GM19397 (cell line): ENCODE results near the gene TTC31.

ENCODE experiments used
- ATAC-seq: cut with Tn5 transposase; IDR thresholded peaks from one replicate; pipeline ENCODE4 v1.9.1; 2021; ENCODE audit warnings: mild to moderate bottlenecking, moderate library complexity; ENCODE audit not compliant: unreplicated experiment

Gene TTC31

GRCh38 chr2:74503506-74504475 is 20.9 kb downstream of the TTC31 start:
- ATAC-seq, result no peak

DNA sequence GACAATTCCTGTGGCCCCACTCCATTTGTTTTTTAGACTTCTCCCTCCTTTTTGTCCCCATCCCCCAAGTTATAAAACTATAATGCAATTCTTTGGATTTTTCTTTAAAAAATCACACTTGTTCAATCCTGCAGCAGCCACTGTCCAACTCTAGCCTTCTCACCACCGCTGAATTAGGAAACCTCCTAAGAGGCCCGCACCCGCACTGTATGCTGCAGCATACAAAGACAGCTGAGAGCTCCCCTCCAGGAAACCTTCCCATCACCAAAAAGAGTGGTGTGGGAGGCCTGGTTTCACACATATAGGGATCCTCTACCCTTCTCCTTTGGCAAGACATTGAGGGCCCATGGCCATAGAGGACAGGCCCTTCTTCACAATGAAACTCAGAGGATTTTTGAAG is 21.7 kb downstream of the TTC31 start:
- ATAC-seq, result no peak

DNA sequence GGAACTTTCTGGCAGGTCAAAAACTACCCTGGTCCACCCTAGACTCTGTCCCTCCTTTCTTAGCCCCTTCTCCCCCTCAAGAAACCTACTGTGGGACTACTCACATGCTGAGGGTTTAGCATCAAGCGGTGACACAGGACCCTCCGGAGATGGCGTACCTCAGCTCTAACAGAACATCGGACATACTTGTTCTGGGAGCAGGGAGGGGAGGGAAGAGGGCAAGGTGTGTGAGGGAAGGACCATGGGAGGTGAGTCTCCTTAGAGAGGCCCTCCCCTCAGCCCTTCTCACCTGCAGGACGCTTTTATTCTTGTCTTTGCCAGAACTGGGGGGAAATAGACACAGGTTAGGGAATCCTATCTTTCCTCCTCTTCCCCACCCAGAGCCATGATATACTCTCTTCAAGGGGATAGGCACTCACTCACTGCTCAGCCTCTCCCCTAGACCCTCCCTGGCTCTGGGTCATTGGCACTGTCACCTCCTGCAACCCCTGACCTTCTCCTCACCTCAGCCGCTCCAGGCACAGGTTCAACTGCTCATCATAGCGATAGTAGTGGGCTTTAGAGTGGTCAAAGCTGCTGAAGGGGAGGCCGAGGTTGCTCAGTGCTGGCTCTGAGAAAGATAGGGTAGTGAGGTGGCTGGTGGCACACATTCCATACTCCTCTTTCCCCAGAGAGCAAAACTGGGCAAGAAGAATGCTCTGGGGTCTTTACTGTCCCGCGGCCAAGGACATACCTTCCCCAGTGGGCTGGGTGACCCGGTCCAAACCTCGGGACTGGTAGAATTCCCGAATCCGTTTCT is 22.8 kb downstream of the TTC31 start:
- no peak for ATAC-seq

- peak; percentile 81 for ATAC-seq
Measured at GRCh38 chr2:74507145-74507925, 24.5 kb downstream of the TTC31 start, which contains the start of gene PCGF1. Gene PCGF1 (minus strand): TSS chr2:74507695. CDS start chr2:74507668, 27 bp downstream.

DNA sequence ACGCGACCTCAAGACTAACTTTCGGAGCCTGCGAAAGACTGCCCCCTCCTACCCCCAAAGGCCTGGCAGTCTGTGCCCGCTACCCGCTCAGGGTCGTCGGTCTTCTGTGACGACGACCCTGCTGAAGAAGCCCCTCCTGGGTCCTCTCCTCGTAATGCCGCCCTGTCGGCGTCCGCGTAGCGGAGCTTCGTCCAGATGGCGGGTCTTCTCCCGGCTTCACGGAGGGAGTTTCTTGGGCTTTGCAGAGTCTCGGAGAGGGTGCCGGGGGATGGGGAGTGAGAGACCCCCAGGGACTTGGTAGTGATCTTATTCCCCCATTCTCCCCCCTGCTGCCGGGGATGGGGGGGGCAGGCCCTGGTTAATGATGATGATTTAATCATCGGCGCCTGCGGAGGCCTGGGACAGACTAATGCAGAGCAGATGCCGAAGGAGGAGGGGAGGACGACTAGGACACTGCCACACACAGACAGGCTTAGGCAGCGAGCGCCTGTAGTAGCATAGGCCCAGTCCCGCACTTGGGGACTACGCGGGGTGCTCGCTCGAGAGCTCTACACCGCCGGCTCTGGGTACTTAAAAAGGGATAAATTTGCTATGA is 25.1 kb downstream of the TTC31 start:
- peak; percentile 4 for ATAC-seq

GRCh38 chr2:74510272-74510671 is 27.4 kb downstream of the TTC31 start:
- ATAC-seq, result no peak

GRCh38 chr2:74511104-74511989 is 28.5 kb downstream of the TTC31 start:
- no peak for ATAC-seq

DNA sequence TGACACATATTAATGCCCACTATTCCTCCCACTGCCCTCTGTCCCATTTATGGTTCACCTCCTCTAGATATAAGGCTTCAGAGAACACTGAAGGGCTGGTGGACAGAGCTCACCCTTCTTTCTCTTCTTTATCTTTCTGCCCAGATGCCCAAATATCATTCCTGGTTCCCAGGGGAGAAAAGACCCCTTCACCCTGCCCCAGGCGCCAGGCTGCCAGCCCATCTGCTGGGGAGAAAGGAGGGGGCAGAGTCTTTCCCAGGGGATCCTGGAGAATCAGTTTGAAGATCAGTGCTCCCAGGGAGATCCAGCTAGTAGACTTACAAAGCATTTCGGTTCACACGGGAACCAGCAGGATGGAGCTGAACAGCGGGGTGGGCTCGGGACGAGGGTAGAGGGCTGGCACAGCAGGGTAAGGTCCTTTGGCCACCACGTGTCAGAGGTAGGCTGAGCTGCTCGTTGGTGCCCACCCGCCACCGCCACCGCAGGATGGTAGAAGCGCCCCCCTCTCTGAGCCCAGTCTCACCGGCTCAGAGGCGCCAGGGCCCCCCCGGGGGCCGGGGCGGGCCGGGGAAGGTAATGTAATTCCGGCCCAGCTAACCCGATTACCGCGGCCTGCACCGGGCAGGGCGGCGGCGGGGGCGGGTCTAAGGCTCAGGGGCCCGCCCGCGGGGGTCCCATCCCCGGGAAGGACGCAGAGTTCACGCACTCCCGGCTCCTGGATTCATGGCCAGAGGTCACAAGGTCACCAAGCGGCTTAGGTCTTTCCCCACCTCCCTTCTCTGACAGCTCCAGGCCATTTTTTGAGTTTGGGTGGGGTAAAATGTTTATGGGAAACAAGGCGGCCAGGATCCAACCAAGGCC is 30.1 kb downstream of the TTC31 start:
- ATAC-seq, result no peak

DNA sequence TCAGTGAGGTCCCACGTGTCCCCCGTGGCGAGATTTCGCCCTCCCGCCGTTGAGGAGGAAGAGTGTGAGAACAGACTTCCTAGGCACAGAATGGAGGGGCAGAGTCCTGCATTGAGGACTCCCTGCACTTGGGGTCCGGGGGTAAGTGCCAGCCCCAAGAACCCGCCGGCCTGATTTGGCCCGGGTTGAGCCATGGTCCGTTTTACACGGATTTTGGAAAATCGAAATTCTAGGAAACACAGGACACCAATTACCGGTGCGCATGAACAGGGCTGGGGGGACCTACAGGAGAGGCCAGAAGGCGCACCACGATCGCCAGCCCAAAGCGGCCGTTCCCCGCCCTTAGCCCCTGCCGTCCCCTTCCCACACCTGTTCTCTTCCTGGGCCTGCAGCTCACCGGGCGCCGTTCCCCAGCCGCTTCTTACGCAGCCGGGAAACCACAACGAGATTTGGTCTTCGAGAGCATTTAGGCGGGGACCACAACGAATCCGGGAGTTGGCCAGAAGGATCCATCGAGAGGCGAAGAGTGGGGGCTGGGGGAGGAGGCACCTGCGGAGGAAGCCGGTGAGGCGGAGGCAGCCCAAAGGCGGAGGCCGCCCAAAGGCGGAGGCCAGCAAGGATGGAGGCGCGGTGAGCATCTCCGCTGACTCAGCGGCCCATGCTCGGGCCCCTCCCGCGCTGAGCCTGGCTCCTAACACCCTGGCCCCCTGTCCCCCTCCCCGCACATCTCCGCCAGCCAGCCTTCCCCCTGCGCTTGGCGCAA is 30.9 kb downstream of the TTC31 start:
- ATAC-seq, result no peak

DNA sequence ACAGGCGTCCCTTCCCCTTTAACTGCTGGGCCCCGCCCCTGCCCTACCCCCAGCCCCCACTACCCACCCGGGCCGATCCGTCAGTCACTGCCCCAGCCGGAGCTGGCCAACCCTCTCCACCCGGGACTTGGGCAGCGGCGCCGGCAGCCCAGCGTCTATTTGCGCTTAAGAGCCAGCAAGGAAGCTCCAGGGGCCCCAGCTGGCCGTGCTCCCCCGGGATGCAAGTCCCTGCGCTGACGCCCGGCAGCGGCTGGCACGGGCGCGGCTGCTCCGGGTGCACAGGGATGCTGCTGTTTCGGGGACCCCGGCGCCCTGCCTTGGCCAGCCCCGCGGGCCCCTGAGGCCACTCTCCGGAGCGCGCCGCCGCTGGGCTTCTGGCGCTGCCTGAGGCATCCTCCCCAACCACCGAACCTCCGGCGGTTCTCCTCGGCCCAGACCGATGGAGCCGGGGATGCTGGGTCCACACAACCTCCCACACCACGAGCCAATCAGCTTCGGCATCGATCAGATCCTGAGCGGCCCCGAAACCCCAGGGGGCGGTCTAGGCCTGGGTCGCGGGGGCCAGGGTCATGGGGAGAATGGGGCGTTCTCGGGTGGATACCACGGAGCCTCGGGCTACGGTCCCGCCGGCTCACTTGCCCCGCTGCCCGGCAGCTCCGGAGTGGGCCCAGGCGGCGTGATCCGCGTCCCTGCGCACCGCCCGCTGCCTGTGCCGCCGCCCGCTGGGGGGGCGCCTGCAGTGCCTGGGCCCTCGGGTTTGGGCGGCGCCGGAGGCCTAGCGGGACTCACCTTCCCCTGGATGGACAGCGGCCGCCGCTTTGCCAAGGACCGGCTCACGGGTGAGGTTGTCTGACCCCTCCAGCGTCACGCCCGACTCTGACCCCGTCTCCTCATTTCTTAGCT is 31.7 kb downstream of the TTC31 start, which contains the start of gene TLX2:
Gene TLX2 (plus strand): TSS at position 83 of the 903 bp plus-strand sequence. CDS start 357 bp downstream, at position 440.
- ATAC-seq, result no peak

DNA sequence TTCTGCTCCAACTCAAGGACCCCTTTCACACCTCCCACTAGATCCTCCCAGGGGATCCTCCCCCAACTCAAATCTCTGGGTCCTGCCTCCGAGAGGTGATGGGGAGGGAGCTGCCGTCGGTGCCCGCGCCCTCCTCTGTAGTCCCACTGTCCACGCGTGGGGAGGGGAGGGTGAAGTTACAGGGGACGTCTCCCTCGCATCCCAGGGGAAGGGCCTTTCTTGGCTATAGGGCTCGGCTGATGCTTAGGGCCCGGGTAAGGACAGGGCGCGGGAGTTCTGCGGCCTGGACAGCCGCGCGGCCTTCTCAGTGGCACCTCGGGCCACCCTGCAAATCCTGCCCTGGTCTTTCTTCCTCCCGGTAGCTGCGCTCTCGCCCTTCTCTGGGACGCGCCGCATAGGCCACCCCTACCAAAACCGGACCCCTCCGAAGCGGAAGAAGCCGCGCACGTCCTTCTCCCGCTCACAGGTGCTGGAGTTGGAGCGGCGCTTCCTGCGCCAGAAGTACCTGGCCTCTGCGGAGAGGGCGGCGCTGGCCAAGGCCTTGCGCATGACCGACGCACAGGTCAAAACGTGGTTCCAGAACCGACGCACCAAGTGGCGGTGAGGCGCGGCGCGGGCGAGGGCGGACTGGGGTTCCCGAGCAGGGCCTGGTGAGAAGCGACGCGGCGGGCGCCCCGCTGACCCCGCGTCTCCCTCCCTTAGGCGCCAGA is 32.5 kb downstream of the TTC31 start:
- no peak for ATAC-seq

DNA sequence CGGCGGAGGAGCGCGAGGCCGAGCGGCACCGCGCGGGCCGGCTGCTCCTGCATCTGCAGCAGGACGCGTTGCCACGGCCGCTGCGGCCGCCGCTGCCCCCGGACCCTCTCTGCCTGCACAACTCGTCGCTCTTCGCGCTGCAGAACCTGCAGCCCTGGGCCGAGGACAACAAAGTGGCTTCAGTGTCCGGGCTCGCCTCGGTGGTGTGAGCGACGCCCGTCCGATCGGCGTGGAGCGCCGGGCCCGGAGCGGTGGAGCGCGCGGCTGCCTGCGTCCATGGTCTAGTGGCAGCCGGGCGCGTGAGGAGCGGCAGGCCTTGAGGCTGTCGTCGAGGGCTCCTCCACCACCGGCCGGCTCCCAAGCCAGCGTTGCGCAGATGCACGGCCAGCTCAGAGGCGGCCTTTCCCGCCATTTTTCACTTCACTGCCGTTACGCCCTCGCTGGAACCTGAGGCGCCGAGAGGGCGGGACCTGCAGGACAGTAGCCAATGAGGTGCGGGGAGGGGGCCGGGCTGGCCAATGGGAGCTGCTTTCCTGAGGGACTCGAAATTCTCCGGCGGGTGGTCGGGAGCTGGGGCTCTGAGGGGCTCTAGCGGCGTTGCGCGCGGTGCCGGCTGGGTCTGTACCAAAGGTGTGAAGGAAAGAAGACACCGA is 33.2 kb downstream of the TTC31 start:
- ATAC-seq, result peak; percentile 68

GRCh38 chr2:74516650-74517049 is 33.8 kb downstream of the TTC31 start:
- ATAC-seq, result no peak

- no peak for ATAC-seq
Measured at GRCh38 chr2:74522516-74522915, 39.6 kb downstream of the TTC31 start.

- no peak for ATAC-seq
Measured at GRCh38 chr2:74524005-74524404, 41.1 kb downstream of the TTC31 start.
